ENCODE data around the gene INPP5K.
A peak's percentile ranks its signal among the peaks of the same experiment; 100 is the strongest.

The INPP5K gene

GRCh38 chr17:1473170-1473569, 43.2 kb downstream of the INPP5K start:
- Mint-ChIP-seq H3K4me1 (peaks cover 76% of the 10 kb centered on the region), H3K9me3 (no peaks in the 10 kb centered on the region), H3K4me3 (no peak overlapping the region), H3K36me3 (ENCODE audit: low read depth) (peaks cover 12% of the 10 kb centered on the region), H3K27ac (no peak overlapping the region), H3K27me3 (ENCODE audit: low read depth, poor library complexity) (peaks cover 3% of the 10 kb centered on the region)
- DNase-seq, result no peak
- no peak for TF ChIP-seq CTCF (IDR thresholded peaks at IDR 0.05)

DNA sequence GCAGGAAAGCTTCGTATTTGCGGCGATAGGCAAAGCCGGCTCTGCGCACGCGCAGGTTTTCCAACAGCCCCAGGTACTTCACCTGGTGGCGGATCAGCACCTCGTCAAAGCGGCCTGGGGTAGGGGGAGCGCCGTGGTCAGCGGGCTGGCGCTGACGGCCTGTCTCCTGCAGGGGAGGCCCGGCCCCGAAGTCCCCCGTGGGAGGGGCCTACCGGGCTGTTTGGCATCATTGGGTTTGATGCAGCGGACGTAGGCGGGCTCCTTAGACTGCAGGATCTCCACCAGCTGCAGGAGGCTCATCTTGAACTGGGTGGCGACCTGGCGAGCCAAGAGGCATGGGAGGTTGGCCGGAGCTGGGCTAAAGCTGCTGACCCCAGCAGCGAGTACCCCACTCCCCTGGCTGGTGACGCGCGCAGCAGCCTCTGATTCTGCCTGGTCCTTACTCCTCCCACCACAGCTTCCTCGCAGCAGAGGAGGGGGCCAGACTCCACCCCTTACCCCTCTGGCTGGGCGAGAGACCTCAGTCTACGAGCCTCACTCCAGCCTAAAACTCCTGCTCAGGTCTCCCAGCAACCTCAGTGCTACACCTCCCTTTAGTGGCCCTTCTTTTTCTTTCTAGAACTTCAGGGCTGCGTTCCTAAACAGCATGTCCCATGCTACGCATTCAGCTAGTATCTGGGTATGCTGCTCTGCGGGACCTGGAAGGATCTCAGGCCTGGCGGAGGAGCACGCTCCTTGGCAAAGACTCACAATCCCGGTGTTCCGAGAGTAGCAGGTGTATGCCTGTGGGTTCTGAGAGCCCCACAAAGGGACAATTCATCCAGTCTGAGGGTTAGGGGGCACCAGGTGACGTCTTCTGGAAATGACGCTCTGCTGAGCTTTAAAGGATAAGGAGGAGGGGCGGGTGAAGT, 44.2 kb downstream of the INPP5K start:
- H3K36me3 Mint-ChIP-seq (ENCODE audit: low read depth), result peaks cover 12% of the 10 kb centered on the region
- peak overlapping the region; percentile 79 for H3K27ac Mint-ChIP-seq
- H3K9me3 Mint-ChIP-seq, result no peaks in the 10 kb centered on the region
- peaks cover 75% of the 10 kb centered on the region for H3K4me1 Mint-ChIP-seq
- H3K4me3 Mint-ChIP-seq, result peak overlapping the region; percentile 28
- DNase-seq, result peak; percentile 50
- peaks cover 3% of the 10 kb centered on the region for H3K27me3 Mint-ChIP-seq (ENCODE audit: low read depth, poor library complexity)
- no peak for TF ChIP-seq CTCF (IDR thresholded peaks at IDR 0.05)

GRCh38 chr17:1471490-1471889, 44.9 kb downstream of the INPP5K start:
- peaks cover 68% of the 10 kb centered on the region for H3K4me1 Mint-ChIP-seq
- H3K27me3 Mint-ChIP-seq (ENCODE audit: low read depth, poor library complexity), result peaks cover 3% of the 10 kb centered on the region
- no peak overlapping the region for H3K4me3 Mint-ChIP-seq
- H3K9me3 Mint-ChIP-seq, result no peaks in the 10 kb centered on the region
- TF ChIP-seq CTCF (IDR thresholded peaks at IDR 0.05), result no peak
- no peak overlapping the region for H3K27ac Mint-ChIP-seq
- H3K36me3 Mint-ChIP-seq (ENCODE audit: low read depth), result peaks cover 12% of the 10 kb centered on the region
- DNase-seq, result no peak

DNA sequence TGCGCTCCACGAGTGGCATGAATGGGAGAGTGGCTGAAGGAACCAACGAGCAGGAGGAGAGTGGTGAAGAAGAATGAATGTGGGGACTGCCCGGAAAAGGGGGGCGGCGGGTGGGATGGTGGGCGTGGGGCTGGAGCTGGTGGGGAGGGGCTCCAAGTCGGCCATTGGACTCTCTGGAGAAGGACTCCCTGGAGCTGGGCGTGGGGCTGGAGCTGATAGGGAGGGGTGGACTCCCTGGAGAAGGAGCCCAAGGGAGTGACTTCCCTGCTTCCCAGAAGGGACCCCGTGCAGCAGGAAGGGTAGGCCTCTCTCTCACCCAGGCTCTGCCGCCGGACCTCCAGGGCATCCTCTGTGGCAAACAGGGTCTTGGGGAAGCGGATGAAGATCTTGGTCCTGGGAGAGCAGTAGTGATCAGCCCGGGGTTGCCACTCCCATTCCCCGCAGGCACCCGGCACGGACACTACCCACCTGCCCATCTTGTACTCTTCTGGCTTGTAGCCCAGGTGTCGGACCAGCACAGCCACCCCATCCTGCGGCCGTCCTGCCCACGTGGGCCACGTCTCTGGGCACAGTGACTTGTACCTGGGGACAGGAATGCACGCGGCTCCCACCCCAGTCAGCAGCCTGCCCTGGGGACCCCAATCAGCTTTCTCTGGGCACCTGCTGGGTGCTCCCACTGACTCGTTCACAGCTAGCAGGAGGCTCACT, 45.5 kb downstream of the INPP5K start:
- Mint-ChIP-seq H3K36me3 (ENCODE audit: low read depth) (peaks cover 12% of the 10 kb centered on the region), H3K4me3 (no peak overlapping the region), H3K4me1 (peaks cover 62% of the 10 kb centered on the region), H3K9me3 (no peaks in the 10 kb centered on the region), H3K27ac (no peak overlapping the region), H3K27me3 (ENCODE audit: low read depth, poor library complexity) (peaks cover 3% of the 10 kb centered on the region)
- DNase-seq, result no peak
- TF ChIP-seq CTCF (IDR thresholded peaks at IDR 0.05), result no peak

DNA sequence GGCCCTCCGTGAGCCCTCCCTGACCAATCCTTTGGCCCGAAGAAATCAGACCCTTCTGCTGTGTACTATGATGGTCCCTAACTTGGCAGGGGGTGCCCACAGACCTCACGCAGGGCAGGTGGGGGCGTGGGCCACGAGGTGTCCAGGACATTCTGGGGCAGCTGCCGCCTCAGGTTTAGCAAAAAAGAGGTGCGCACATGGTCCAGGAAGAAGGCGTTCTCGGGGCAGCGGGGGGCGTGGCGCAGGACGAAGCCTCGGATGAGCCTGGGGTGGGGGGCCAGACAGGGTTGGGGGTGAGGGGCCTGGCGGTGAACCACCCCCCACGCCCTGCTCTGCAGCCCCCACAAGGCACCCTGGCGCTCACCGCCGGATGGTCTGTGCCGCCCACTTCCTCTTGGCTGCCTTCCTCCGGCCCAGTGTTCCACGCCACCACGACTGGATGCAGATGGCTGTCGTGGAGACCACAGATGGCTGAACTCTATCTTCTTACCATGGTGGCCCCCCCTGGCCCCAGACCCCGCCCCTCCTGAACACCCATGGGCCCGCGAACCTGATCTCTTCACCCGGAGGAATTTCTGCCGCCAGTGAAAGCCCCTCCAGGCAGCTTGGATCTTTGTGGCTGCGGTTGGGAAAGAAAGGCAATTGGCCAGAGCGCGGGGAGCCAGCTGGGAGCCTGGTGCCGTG, 46.2 kb downstream of the INPP5K start:
- peaks cover 3% of the 10 kb centered on the region for H3K27me3 Mint-ChIP-seq (ENCODE audit: low read depth, poor library complexity)

More for the DNA sequence above, 46.2 kb downstream of the INPP5K start:
- Mint-ChIP-seq H3K4me1 (peaks cover 55% of the 10 kb centered on the region), H3K9me3 (no peaks in the 10 kb centered on the region), H3K4me3 (no peak overlapping the region), H3K36me3 (ENCODE audit: low read depth) (peaks cover 12% of the 10 kb centered on the region), H3K27ac (no peak overlapping the region)
- TF ChIP-seq CTCF (IDR thresholded peaks at IDR 0.05), result no peak
- DNase-seq, result no peak
